ENCODE results near the gene EIF6.
A peak's percentile ranks its signal among the peaks of the same experiment; 100 is the strongest.
"Not testable (repeated sequence)": the region's sequence is repeated elsewhere in the genome, so short reads cannot be mapped to it uniquely, and the experiment has no call there.

EIF6 gene

DNA sequence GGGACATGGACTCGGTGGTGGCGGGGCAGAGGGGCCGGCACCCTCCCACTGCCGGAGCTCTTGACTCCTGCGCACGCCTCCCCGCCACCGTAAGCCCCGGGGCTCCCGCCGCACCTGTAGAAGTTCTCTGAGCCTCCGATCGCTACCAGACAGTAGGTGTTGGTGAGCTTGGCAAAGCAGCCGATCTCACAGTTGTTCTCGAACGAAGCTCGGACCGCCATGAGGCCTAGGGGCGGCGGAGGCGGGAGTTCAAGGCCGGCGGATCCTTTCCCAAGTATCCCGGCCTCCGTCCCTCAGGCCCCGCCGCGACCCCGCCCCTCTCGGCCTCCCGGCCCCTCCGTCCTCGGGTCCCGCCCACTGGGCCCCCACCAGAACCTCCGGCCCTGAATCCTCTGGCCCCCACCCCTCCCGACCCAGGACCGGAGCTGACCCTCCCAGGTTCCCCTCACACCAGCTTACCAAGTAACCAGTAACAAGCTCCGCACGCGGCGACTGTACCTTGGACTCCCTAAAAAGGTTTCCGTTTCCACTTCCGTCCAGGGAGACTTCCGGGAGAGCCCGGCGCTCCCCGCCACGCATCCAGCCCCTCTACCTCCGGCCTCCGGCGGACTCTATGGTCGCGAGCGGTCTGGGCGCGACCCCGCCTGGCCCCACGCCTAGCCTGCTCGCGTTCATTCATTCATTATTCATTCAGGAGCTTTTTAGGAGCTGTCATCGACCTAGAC, at the start of gene EIF6:
EIF6 (minus strand) TSS at position 506 of the 725 bp plus-strand sequence; CDS start at position 221, 285 bp downstream.
- peak; percentile 50 for DNase-seq (ENCODE audit: low read depth)

DNA sequence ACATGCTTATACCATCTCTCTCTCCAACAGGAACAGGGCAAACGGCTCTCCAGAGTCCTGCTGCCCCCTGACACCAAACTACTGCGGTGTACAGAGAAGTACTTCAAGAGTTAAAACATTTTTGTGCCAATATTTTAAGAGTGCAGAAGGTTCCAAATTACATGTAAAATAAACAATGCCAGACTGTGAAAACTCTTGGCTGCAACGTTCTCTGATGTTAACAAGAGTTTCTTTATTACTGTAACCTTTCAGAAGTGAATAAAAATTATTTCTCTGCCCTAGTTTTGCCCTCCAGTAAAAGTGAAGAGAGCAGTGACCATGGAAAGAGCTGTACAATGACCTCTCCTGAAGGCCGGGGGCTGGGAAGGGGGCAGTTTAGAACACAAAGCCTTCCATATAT, 49.0 kb upstream of the EIF6 start:
- DNase-seq (ENCODE audit: low read depth) = no peak

DNA sequence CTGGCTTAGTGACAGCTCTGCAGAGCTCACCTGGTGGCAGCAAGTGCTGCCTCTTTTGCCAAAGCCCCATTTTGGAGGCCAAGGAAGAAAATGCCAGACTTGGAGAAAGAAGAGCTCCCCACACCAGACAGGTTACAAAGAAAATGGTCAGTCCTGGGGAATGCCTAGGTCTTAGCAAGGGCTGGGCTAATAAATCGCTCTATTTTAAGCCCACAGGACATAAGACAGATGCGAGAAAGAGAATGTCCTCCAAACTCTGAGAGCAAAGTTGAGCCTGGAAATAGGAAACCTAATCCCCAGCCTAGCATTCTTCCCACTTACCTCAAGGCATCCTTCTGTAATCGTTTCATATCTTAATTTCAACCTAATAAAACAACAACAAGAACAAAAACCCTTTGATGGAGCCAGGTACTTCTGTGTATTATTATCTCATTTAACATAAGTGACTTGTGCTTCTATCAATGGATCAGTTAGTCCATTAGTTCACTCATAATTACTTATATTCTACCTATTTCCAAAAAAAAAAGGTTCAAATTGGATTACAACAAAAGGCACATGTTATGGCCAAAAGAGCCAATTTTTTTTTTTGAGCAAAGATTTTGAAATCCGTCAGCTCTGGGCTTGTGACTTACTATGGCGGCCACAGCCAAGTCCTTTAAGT, 48.1 kb upstream of the EIF6 start:
- DNase-seq (ENCODE audit: low read depth) = no peak

DNA sequence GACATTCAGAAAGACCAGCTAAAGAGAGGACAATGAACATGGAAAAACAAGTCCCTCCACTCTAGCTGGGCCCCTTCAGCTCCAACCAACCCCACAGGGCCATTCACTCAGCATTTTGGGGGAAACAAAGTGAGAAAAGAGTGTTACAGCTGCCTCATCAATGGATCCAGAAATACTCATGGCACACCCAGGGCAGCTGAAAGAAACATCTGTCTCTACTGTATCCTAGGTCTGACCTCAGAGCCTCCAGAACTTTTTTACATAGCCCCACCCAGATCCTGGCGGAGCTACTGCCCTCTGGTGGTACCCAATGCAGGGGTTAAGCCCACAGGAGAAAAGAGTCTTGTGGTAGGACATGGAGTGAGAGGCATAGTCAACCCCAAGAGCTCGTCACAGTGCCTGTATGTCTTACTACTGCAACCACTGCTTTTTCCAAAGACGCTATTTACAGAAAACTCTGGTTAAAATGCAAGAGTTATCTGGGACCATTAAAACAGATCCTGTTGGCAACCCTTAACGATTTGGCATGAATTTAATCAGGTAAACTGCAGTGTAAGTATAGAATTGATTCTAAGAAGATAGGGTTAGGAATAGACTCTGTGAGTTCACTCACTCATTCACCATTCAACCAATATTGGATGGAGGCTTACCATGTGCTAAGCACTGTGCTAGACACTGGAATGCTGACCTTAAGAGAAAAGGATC, 45.0 kb upstream of the EIF6 start:
- no peak for DNase-seq (ENCODE audit: low read depth)

DNA sequence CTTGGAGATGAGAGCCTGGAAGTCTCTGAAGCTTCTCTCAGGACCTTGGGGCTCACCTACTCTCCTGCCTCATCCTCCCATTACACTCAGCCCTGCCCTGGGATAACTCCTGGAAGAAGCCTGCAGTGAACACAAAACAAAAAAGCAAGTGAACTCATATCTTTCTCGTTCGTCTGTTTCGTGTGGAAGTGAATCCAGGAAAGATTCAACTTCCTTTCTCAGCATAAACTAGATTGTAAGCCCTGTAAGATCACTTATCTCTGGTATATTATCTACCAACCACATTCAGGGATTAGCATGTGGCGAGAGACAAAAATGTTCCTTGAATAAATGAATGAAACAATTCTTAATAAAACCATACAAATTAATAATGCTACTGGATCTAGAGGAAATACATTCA, 44.1 kb upstream of the EIF6 start:
- no peak for DNase-seq (ENCODE audit: low read depth)

DNA sequence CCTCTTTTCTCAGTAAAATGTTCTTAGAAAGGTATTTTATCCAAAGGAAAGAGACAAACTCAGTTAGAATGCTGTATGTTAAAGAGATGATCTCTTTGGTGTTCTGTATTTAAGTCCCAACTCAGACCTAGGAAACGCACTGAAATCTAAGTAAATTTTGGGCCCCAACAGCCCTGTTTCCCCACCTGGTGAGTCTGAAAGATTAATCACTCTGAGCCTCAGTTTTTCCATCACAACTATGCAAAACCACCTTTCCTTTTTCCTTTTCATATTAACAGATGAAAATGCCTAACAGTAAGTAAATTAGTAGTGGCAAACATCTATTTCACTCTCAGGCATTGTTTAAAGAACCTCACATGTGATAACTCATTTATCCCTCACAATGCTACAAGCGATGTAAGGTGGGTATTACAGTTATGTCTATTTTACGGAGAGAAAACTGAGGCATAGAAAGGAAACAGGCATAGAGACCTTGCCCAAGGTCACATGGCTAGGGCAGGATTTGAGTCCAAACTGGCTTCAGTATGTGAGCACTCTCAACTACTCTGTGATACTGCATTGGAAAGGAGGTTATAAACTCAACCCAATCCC, 43.6 kb upstream of the EIF6 start:
- DNase-seq (ENCODE audit: low read depth) = no peak

DNA sequence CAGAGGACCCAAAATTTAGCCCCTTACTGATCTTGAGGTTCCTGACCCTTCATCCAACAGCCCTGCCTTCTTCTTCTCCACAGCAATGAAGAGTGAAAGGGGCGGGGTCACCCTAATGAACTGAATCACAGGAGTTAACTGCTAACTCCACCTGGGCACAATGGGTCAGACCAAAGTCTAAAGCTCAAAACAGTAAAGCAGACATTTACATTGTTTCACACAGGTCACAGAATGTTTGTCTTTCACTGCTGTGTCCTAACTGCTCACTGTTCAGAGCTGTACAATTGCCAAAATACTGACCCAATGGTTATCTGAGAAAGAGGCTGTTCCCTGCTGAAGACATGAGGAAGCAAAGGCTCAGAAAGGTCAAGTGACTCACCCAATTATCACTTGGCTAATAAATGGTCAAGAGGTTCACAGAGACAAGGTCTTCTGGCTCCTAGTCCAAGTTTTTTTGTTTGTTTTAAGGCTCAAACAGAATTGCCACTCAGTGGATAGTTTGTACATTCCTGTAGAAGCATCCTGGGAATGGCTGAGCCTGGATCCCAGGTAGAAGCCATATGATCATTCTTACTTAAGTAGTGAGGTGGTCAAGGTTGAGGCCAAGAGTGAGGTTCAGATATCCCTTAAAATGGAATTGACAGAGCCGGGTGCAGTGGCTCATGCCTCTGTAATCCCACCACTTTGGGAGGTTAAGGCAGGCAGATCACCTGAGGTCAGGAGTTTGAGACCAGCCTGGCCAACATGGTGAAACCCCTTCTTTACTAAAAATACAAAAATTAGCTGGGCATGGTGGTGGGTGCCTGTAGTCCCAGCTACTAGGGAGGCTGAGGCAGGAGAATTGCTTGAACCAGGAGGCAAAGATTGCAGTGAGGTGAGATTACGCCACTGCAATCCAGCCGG, 42.8 kb upstream of the EIF6 start:
- no peak for DNase-seq (ENCODE audit: low read depth)

DNA sequence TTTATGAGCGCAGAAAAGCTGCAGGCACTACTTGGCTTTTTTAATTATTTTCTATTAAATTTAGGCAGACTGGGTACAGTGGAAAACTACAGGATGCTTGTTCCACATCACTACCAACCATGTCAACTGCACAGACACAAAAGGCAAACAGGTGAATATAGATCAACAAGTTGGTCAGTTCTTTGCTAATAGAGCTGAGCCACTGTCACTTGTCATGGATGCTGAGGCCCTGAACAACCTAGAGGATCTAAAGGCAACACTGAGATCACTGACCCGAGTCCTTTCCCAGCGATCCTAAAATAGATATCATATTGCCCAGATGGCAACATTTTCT, 42.1 kb upstream of the EIF6 start:
- no peak for DNase-seq (ENCODE audit: low read depth)

DNA sequence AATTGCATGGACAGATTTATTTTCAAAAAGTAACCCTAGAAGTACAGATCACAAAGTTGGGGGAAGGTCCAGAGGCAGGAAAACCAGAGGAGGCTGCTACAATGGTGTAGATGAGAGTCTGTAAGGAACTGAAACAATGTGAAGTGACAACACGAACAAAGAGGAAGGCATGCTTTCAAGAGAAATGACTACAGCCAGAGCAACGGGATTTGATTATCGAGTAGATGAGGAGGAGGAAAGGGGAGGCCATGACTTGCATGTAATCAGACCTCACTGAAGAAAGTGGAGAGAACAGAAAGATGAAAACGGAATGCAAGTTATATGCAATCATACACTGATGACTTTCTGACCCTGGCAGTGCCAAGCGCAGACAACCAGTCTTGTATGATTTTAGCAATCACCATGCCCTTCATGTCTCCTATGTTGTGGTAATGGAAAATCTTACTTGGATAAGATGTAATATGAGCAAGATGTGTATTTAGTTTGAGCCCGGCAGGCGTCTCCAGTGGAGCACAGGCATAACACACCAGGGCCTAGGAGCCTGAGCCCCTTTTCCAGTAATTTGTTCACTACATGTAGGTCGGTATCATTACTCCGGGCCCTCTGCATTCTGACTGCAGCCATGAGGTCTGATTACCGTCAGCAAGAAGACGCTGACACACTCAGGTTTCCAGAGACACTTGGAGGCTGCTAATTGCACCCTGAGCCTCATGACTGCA, 41.6 kb upstream of the EIF6 start:
- no peak for DNase-seq (ENCODE audit: low read depth)

DNA sequence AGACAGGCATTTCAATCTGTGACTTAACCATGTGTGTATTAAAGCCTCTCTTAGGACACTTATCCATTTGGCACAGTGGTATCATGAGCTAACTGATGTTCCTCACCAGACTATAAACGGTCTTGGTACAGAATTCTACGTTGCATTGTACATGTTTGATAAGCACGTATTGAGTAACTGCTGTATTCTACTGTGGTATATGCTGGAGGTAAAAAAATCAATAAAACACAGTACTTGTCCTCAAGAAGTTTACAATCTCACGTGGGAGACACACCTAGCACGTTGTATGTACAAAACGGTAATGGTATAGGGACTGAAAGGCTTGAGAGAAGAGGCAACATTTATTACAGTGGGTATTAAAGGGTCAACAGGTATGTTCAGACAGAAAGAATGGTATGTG, 40.8 kb upstream of the EIF6 start:
- no peak for DNase-seq (ENCODE audit: low read depth)

DNA sequence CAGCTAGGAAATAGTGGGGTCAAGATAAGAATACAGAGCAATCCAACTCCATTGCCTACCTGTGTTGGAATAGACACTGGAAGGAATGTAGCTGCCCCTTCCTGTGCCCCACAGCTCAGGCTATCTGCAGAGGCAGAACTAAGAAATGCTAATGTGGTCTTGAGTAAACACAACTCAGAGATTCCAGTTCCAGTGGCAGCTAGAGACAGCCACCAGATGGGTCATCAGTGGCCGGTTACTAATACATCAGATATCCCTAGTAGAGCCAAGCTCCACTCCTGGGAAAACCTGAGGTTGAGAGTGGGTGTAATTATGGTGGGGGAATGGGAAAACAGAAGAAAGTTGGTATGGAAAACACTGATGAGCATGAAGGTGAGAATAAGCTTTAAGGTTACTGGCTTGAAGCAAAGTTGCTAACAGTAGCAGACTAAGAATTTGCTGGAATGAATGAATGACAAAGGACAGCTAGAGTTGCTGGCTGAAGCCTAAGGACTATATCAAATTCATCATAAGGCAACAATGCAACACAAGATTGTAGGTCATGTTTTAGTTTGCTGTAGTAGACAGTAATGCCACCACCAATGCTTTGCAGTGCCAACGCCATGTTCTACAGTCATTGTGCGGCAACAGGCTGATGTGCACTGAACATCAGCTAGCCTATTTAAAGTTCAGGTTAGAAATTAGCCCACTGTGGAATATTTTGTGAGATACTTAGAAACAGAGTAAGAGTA, 36.0 kb upstream of the EIF6 start:
- no peak for DNase-seq (ENCODE audit: low read depth)

DNA sequence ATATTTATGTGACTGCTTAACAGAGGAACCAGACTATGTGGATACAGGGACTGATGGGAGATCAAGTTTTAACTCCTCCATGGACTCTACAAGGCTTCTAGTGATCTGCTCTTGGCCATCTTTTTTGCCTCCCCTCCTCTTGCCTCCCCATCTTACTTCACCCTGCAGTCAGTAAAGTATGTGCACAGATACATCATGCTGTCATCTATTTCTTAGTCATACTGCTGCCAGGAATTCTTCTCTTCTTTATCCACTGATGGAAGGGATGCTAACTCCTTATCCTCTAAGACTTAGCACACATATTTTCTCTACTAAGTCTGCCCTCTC, 35.3 kb upstream of the EIF6 start:
- no peak for DNase-seq (ENCODE audit: low read depth)

DNA sequence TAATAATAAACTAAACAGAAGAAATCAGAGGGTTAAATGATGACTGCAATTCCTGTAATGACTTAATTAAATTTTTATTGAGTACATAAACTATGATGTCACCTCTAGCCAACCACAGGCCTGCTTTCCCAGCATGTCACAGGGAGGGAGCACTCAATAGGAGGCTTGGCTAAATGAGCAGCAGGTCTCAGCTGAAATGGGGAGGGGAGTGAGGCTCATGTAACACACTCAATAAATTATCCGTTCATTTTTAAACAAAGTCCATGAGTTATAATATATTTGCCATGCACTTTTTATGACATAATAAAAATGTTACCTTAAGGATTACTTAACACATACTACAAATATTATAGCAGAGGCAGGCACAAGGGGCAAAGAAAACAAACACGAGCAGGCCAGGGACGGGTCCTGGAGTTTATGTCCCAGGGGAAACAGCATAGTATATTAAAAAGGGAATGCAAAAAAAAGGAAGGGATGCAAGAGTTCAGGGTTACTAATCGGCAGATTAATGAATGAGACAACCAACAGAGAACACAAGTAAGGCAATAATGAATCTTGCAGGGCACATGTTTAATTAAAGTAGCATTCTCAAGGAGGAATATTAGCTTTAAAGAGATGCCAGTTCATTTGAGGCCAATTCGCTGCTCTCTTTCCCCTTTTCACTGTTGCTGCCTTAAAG, 34.8 kb upstream of the EIF6 start:
- DNase-seq (ENCODE audit: low read depth) = no peak

DNA sequence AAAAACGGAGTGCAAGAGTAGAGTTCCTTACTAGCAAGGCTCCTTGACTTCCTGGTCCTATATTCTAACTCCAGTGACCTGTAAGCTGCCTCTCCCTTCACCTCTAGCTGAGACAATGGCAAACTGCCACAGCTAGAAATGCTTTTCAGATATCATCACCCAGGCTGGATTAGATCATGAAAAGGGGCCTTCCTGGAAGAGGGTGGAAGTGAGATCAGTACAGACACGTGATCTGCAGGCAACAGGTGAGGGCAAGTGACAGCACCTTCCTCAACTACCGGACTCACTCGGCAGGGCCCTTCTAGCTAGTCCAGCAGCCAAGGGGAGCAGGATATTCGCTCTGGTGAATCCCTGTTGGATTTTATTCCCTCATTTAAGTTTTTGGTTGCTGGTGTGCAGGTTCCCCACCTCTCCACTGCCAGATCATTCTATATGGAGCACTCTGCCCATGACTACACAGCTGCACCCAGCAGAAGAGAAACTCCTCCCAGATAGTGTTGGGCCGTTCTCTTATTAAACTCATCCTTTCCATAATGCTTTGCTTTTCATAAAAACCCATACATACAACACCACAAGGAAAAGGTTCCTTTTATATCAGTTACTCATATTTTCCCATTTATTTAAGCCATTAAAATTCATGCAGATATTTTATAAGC, 34.1 kb upstream of the EIF6 start:
- no peak for DNase-seq (ENCODE audit: low read depth)

DNA sequence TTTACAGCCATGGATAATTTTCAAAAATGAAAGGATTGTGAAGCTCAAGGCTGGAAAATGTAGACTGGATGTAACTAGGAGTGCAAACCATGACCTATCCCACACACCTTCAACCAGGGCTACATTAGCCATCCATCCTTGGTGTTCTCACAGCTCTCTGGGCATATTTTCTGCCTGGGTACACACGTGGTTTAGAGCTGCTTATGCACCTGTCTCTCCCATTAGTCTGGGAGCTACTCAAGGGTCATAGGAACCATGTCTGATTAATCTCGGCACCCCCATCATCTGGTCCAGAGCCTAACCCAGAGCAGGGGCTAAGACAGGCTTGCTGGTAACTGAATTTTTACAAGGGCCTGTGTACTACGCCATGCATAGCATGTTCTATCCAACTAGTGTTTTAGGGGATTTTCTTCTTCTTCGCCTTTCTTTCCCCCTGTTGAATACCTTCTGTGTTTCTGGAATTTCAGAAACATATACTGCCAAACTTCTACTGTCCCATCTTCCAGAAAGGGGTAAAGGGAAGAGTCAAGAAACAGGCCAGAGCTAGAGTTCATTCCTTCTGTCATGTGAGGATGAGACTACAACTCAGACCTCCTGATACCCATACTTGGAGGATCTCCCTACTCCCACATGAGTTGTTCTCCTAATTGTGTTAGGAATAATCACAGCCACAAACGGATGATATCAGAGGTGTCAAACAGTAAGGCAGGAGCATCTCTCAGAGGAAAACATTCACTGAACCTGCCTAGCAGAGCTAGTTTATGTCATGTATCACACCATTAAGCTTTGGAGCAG, 33.0 kb upstream of the EIF6 start:
- no peak for DNase-seq (ENCODE audit: low read depth)

DNA sequence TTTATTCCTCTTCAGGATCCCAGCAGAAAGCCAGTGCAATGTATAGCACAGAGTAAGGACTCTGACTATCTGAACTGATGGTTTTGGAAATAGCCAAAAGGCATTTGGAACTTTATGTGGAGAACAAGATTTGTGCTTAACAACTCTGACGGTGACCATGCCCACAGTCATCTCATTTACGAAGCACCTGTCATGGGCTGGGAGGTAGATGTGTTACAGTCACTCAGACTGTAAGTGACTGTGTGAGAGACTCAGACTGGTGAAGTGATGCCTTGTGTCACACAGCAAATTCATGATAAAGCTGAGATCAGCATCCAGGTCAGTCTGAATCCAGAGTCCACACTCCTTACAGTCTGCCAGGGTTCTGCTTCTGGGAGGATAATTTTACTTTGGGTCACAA, 31.5 kb upstream of the EIF6 start:
- DNase-seq (ENCODE audit: low read depth) = no peak

DNA sequence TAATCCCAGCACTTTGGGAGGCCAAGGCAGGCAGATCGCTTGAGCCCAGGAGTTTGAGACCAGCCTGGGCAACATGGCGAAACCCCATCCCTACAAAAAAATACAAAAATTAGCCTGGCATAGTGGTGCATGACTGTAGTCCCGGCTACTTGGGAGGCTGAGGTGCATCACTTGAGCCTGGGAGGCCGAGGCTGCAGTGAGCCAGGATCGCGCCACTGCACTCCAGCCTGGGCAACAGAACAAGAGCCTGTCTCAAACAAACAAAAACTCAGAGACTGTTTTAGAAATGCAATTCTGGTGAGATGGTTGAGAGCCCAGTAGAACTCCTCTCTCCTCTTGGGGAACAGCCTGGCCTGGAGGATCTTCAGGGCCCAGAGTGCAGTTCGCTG, 31.1 kb upstream of the EIF6 start:
- DNase-seq (ENCODE audit: low read depth) = not testable (repeated sequence)

DNA sequence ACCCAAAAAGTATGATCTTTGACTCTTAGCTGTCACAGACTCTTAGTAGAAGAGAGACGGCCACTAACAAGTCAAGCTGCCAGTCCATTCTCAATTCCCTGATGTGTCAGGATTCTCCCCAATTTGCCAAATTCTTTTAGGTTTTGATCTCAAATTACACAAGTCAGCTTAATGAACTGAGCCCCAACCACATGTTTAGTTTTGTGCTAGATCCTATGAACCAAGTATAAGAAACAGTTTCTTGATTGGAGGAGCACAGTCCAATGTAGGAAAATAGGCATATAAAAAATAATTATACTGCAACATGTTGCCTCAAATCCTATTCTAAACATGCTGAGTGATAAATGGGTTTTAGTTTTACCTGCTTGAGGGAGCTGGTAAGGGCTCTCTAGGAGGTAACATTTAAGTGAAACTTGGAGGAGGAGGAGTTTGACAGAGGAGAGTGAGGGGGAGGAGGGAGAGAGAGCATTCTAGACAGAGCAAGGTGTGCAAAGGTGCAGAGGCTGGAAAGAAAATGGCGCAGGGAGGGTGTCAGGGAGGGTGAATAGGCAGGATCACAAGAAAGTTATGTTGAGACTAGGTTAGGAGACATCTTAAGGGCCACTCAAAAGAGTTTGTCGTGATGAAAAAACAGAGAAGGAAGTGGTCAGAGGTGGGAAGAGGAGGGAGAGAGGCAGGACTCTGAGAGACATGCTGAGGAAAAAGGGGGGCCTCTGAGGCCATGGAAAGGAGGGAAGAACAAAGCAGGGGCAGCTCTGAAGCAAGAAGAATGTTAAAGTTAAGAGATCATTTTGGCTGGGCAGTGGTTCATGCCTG, 30.5 kb upstream of the EIF6 start:
- no peak for DNase-seq (ENCODE audit: low read depth)
